ENCODE results near the gene CNN3. TPM values are rescaled to one million over a fixed set of nuclear protein-coding genes. Genes with fewer than 3 reads are reported as not detected.
A peak's percentile ranks its signal among the peaks of the same experiment; 100 is the strongest.

The CNN3 gene
- total RNA-seq, 1 donor from 2014 or later = 197 TPM

DNA sequence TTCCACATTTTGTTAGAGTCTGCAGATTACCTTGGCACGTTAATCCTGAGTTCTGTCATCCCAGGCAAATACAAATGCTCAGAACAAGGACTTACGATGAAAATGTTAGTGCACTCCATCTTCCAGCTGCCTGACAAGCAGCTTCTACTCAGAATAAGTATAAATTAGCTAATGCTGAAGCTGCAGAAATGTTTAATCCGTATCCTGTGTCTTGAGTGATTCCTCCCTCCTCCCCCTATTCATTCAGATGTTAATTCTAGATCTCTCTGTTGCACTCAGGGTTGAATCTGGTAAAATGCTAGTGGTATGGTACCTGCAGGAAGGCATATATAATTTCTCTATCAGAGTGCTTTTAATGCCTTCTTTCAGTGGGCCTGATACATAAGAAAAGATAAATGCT lies 39.8 kb downstream of the CNN3 start:
- DNase-seq = no peak

DNA sequence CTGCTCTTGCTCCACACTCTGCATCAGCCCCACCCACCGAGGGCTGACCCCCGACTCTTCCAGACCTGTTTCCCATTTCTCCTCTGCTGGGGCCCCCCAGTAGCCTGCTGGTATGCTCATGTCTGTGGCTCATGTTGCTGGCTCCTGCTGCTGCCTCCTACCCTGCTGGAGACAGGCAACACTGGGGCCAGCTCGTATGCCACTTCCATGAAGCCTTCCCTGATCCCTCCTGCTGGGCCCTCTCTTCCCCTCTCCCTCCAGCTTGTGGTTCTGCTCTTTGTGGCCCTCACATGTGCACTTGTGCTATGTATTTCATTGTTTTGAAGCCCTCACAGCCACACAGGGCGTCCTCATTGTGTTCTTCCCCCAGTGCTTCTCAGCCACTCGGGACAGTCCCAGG lies 40.5 kb downstream of the CNN3 start:
- DNase-seq = no peak

GRCh38 chr1:94884507-94884906 lies 42.4 kb downstream of the CNN3 start:
- DNase-seq = no peak

- peak; percentile 58 for DNase-seq
Measured at GRCh38 chr1:94884106-94884505, 42.8 kb downstream of the CNN3 start.

DNA sequence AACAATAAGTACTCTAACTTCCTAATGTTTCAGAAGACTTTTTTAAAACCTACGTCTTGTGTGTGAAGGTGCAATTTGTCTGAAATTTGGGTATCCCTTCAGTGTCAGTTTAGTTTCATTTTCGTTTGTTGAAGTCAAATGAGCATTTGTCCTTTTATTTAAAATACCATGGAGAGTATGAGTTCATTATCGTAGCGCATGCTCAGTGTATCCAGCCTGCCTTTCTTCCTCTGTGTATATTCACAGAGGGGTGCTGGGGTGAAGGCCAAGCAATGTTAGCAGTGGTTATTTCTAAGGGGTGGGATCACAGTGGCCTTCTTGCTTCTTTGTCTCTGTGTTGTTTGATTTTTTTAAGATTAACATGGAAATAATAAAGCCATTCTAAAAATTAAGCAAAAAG lies 43.2 kb downstream of the CNN3 start:
- DNase-seq = peak; percentile 69

- DNase-seq = no peak
Measured at GRCh38 chr1:94878329-94878728, 48.6 kb downstream of the CNN3 start.

GRCh38 chr1:94876362-94876761 lies 50.5 kb downstream of the CNN3 start:
- no peak for DNase-seq

GRCh38 chr1:94875794-94876193 lies 51.1 kb downstream of the CNN3 start:
- no peak for DNase-seq

GRCh38 chr1:94874423-94874822 lies 52.5 kb downstream of the CNN3 start:
- DNase-seq = no peak

- peak; percentile 74 for DNase-seq
Measured at GRCh38 chr1:94873520-94874351, 53.2 kb downstream of the CNN3 start.

- no peak for DNase-seq
Measured at GRCh38 chr1:94872771-94873495, 54.0 kb downstream of the CNN3 start.

GRCh38 chr1:94871031-94871430 lies 55.9 kb downstream of the CNN3 start:
- no peak for DNase-seq

DNA sequence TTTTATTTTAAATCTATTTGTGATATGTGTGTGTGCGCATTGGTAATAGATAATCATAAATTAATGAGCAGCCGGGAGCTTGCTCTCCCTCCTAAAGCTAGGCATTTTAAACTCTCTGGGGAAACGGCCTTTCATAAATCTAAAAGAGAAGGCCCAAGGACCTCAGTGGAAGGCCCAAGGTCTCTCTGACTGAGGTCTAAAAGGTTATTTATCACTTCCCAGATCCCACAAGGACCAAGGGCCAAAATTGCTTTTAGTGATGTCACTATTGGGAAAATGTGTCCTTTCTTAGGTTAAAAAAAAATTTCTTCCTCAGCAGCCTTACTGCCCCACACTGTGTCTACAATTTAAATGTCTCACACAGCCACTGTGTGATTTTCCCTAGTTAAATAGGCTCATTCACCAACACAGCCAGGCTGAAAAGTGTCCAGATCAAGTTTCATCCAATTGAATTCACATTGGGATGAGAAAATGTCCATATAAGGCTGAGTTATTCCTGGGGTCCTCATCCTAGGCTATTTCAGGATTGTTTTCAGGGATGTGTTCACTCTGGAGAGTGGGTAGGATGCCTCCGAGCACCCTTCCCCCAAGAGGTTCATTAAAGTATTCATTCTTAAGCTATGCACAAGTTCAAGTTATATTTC lies 60.6 kb downstream of the CNN3 start:
- peak; percentile 4 for DNase-seq

DNA sequence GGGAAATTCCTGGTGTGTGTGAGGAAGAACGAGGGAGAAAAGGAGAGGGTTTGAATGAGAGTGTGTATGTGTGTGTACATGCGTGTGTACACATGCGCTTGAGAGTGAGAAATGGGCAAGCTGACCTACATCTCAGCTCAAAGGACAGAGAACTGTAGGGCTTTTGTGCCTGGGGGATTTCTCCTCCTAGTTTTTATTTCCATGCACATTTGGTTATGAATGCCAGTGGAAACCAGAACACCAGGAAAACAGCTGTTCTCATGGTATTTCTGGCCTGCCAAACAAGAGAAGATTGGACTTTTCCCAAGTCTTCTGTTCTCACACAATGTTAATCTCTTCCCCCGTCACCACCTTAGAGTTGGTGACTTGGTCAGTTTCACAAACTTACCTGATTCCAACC lies 61.5 kb downstream of the CNN3 start:
- DNase-seq = peak; percentile 41

DNA sequence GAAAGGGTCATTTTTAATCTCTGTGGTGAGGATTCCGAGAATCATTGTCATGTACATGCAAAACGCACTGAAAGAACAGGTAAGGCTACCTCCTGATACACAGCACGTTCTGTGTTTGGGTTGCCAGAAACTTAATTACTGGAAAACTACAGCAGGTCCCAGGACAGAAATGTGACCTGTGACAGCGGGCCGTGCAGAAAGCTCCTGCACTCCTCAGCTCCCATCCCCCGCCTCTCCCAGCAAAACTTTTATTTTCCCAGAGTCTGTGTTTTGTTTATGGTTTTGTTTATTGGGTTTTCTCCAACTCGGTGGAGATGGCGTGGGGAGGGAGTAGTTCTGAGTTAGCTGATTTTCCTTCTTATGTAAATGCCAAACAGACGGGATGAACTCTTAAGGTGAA lies 62.1 kb downstream of the CNN3 start:
- no peak for DNase-seq

- DNase-seq = no peak
Measured at GRCh38 chr1:94863919-94864318, 63.0 kb downstream of the CNN3 start.

- DNase-seq = peak; percentile 36
Measured at GRCh38 chr1:94863297-94863911, 63.5 kb downstream of the CNN3 start.

GRCh38 chr1:94862718-94863117 lies 64.2 kb downstream of the CNN3 start:
- no peak for DNase-seq

DNA sequence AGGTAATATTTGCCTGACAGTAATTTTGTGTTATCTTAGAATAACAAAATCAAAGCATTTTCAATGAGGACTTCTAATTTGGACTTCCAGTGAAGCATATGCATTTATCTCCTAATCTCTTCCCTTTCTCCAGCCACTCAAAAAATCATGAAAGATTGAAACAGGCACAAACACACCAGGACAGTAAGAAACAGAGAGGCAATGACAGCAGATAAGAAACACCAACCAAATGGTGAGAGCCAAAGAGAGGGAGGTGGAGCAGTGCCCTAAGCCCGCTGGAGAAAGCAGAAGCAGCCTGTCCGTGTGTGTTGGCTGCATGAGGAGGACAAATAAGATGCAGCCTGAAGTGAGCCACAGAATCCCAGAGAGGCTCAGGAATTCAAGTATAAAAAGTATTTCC lies 67.7 kb downstream of the CNN3 start:
- no peak for DNase-seq

GRCh38 chr1:94858276-94858675 lies 68.6 kb downstream of the CNN3 start:
- no peak for DNase-seq

DNA sequence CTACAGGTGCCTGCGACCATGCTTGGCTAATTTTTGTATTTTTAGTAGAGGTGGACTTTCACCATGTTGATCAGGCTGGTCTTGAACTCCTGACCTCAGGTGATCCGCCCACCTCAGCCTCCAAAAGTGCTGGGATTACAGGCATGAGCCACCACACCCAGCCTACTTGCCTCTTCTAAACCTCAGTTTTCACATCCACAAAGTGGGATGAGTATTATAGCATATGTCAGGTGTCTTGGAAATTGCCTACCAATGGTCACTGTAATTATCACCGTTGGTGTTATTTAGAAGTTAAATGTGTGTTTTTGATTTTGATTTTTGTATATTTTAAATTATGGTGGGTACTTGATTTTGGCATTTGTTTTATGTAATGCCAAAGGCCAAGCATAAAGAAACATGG lies 70.0 kb downstream of the CNN3 start:
- DNase-seq = no peak

DNA sequence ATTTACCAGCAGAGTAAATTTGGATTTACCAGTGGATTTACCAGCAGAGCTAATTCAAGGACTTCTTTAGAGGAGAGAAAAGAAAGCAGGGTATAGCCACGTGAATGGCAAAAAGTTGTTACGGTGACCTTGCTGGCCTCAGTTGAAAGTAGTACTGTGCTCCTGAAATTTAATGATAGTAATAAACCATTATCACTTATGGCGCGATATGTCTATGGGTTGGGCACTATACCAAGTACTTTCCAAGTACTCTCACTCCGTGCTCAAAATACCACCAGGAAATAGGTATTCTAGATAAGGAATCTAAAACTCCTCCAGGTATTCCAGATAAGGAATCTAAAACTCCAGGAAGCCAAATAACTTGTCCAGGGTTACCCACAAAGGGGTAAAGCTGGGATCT lies 70.9 kb downstream of the CNN3 start:
- DNase-seq = no peak

DNA sequence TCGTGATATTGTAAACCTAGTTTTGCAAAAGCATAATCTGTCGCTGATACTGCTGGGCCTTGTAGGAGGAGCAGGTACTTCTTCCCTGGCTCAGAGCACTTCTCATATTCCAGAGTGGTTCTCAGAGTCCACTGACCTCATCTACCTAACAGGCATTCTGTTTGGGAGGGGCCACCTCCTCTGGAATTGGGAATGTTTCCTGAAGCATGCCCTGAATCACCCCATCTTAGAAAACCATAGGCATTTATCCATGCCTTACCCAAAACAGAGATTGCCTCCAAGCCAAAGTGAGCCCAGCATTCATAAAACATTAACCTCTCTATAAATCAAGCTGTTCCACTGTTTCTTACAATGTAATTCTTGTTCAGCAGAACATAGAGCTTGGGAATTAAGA lies 71.6 kb downstream of the CNN3 start:
- no peak for DNase-seq

Measured in skin of body (tissue), 2 donors.